HFFc6 (cell line): Measurements from ENCODE around the gene RNU6-1. TPM values are rescaled to one million over a fixed set of nuclear protein-coding genes. Genes with fewer than 3 reads are reported as not detected.

Experiments
- DNase-seq: peaks from one replicate; pipeline ENCODE4 v3.0.0-alpha.2; 2018
- H3K27ac Mint-ChIP-seq: 2 replicates; pipeline ENCODE4 v1.8.0; 2020; ENCODE audit warnings: mild to moderate bottlenecking, mixed read lengths
- H3K27me3 Mint-ChIP-seq: 2 replicates; pipeline ENCODE4 v1.8.0; 2021; ENCODE audit warnings: mild to moderate bottlenecking, moderate library complexity, mixed read lengths; ENCODE audit not compliant: insufficient read depth
- H3K36me3 Mint-ChIP-seq: 2 replicates; pipeline ENCODE4 v1.8.0; 2021; ENCODE audit warnings: low read depth, mixed read lengths
- H3K4me1 Mint-ChIP-seq: 2 replicates; pipeline ENCODE4 v1.8.0; 2020; ENCODE audit warnings: low read depth, mixed read lengths
- H3K4me3 Mint-ChIP-seq: 2 replicates; pipeline ENCODE4 v1.8.0; 2020; ENCODE audit warnings: mild to moderate bottlenecking, moderate library complexity, mixed read lengths
- H3K9me3 Mint-ChIP-seq: 2 replicates; pipeline ENCODE4 v1.8.0; 2020; ENCODE audit warnings: mild to moderate bottlenecking, mixed read lengths
- CTCF ChIP-seq: fragments of 200-600 bp; sonication (generic); IDR thresholded peaks from 2 replicates; pipeline ENCODE4 v1.5.0; 2021; ENCODE audit warnings: antibody characterized with exemption, mild to moderate bottlenecking
- total RNA-seq, 6 experiments: library from RNA; stranded (reverse); fragmentation: NEBNext Ultra II Directional; extraction: Animal tissue kit (Norgen Biotek cat#: 25700); gene quantifications; 2 replicates in 1 of 6; 3 replicates in 5 of 6; pipeline ENCODE4 v1.2.3, GENCODE V29; 2021

RNU6-1 gene
- total RNA-seq, 6 experiments from 2014 or later: not detected

GRCh38 chr15:67843092-67843501 lies 3.3 kb upstream of the RNU6-1 start:
- peaks cover 11% of the 10 kb centered on the region for H3K27me3 Mint-ChIP-seq
- H3K9me3 Mint-ChIP-seq: peaks cover 3% of the 10 kb centered on the region; the same call in 1 of the 2 replicates
- DNase-seq: no peak
- peak overlapping the region; percentile 61 for H3K27ac Mint-ChIP-seq
- no peaks in the 10 kb centered on the region for H3K36me3 Mint-ChIP-seq
- TF ChIP-seq CTCF: no peak
- H3K4me1 Mint-ChIP-seq: peaks cover 36% of the 10 kb centered on the region
- no peak overlapping the region for H3K4me3 Mint-ChIP-seq

- H3K4me3 Mint-ChIP-seq: peak overlapping the region; percentile 81
- TF ChIP-seq CTCF: no peak
- peaks cover 3% of the 10 kb centered on the region; the same call in 1 of the 2 replicates for H3K9me3 Mint-ChIP-seq
- no peak for DNase-seq
- H3K36me3 Mint-ChIP-seq: no peaks in the 10 kb centered on the region
- H3K27me3 Mint-ChIP-seq: peaks cover 8% of the 10 kb centered on the region
- no peak overlapping the region for H3K27ac Mint-ChIP-seq
- peaks cover 38% of the 10 kb centered on the region for H3K4me1 Mint-ChIP-seq
Measured at GRCh38 chr15:67841513-67841762, 1.6 kb upstream of the RNU6-1 start.

- Mint-ChIP-seq H3K27me3 (peaks cover 12% of the 10 kb centered on the region), H3K36me3 (no peaks in the 10 kb centered on the region), H3K4me1 (peaks cover 43% of the 10 kb centered on the region), H3K27ac (peak overlapping the region; percentile 88), H3K4me3 (peak overlapping the region; percentile 81), H3K9me3 (peaks cover 3% of the 10 kb centered on the region; the same call in 1 of the 2 replicates)
- DNase-seq: peak; percentile 30
- no peak for TF ChIP-seq CTCF
Measured at GRCh38 chr15:67840749-67841512, 1.1 kb upstream of the RNU6-1 start.

GRCh38 chr15:67839499-67839928 lies 331 bp downstream of the RNU6-1 start:
- Mint-ChIP-seq H3K27me3 (peaks cover 20% of the 10 kb centered on the region), H3K36me3 (no peaks in the 10 kb centered on the region), H3K9me3 (peaks cover 3% of the 10 kb centered on the region; the same call in 1 of the 2 replicates), H3K27ac (peak overlapping the region; percentile 88), H3K4me1 (peaks cover 47% of the 10 kb centered on the region), H3K4me3 (peak overlapping the region; percentile 81)
- DNase-seq: peak; percentile 18
- no peak for TF ChIP-seq CTCF

- H3K4me3 Mint-ChIP-seq: peak overlapping the region; percentile 39; the same call in 1 of the 2 replicates
- peaks cover 46% of the 10 kb centered on the region for H3K4me1 Mint-ChIP-seq
- H3K27ac Mint-ChIP-seq: no peak overlapping the region
- H3K36me3 Mint-ChIP-seq: no peaks in the 10 kb centered on the region
- H3K9me3 Mint-ChIP-seq: peaks cover 3% of the 10 kb centered on the region; the same call in 1 of the 2 replicates
- peaks cover 23% of the 10 kb centered on the region for H3K27me3 Mint-ChIP-seq
- no peak for TF ChIP-seq CTCF
- no peak for DNase-seq
Measured at GRCh38 chr15:67838789-67839332, 984 bp downstream of the RNU6-1 start.
